DND-41 (cell line): ENCODE data around the gene NT5DC3.

Source experiments
- ATAC-seq: fragments of 200-7000 bp; cut with Tn5 transposase; 3 replicates; pipeline ENCODE4 v1.9.1; 2021; ENCODE audit warnings: low read depth; ENCODE audit not compliant: insufficient read depth
- DNase-seq: peaks from one replicate; pipeline ENCODE4 v3.0.0-alpha.2; 2020
- H2AFZ ChIP-seq: 2 replicates; pipeline ENCODE4 v1.6.0; 2012; ENCODE audit warnings: low read depth, low read length
- H3K27ac ChIP-seq: 2 replicates; pipeline ENCODE4 v1.5.1; 2012; ENCODE audit warnings: low read length, inconsistent platforms
- H3K27me3 ChIP-seq: fragments of 200-600 bp; sonication (generic); 2 replicates; pipeline ENCODE4 v1.6.0; 2012; ENCODE audit warnings: low read length, mild to moderate bottlenecking, inconsistent platforms; ENCODE audit not compliant: insufficient read depth, poor library complexity
- H3K36me3 ChIP-seq: 2 replicates; pipeline ENCODE4 v1.5.1; 2012; ENCODE audit warnings: low read length, inconsistent platforms; ENCODE audit not compliant: insufficient read depth
- H3K4me1 ChIP-seq: 2 replicates; pipeline ENCODE4 v1.5.1; 2012; ENCODE audit warnings: mild to moderate bottlenecking, low read length; ENCODE audit not compliant: insufficient read depth
- H3K4me2 ChIP-seq: 2 replicates; pipeline ENCODE4 v1.6.0; 2012; ENCODE audit warnings: mild to moderate bottlenecking, moderate library complexity, low read length, inconsistent platforms; ENCODE audit not compliant: insufficient read depth
- H3K4me3 ChIP-seq, 2 experiments: fragments of 200-600 bp in 1 of 2; shearing (Covaris generic) in 1 of 2; 2 replicates each; pipeline ENCODE4 v1.5.1; 2012 to 2016; ENCODE audit warnings: inconsistent platforms in 2 of 2, low read length in 2 of 2, mild to moderate bottlenecking in 2 of 2, low read depth in 1 of 2, moderate library complexity in 1 of 2
- H3K79me2 ChIP-seq: 2 replicates; pipeline ENCODE4 v1.6.0; 2012; ENCODE audit warnings: low read length, inconsistent platforms; ENCODE audit not compliant: insufficient read depth
- H3K9ac ChIP-seq: 2 replicates; pipeline ENCODE4 v1.6.0; 2012; ENCODE audit warnings: low read depth, mild to moderate bottlenecking, inconsistent platforms, low read length, moderate library complexity
- H3K9me3 ChIP-seq: 2 replicates; pipeline ENCODE4 v1.5.1; 2012; ENCODE audit warnings: low read length, moderate library complexity, mild to moderate bottlenecking, inconsistent platforms; ENCODE audit not compliant: insufficient read depth, severe bottlenecking
- H4K20me1 ChIP-seq: 2 replicates; pipeline ENCODE4 v1.6.0; 2012; ENCODE audit warnings: low read length; ENCODE audit not compliant: insufficient read depth
- EZH2 ChIP-seq: IDR thresholded peaks from 3 replicates; pipeline ENCODE4 v1.6.1; 2012; ENCODE audit warnings: borderline replicate concordance, low read depth, mild to moderate bottlenecking, moderate library complexity, low read length, inconsistent platforms; ENCODE audit not compliant: severe bottlenecking
- TF ChIP-seq, protein P1 (sequence below): IDR thresholded peaks from 2 replicates; pipeline ENCODE4 v1.5.1; 2012; ENCODE audit warnings: borderline replicate concordance, low read length, moderate library complexity, mild to moderate bottlenecking; ENCODE audit not compliant: poor library complexity, severe bottlenecking; ENCODE audit errors: extremely low read depth

Gene NT5DC3

GRCh38 chr12:103783744-103784664, 57.0 kb downstream of the NT5DC3 start:
- H3K9ac ChIP-seq, result no peak overlapping the region
- no peak for TF ChIP-seq EZH2
- TF ChIP-seq, protein P1, sequence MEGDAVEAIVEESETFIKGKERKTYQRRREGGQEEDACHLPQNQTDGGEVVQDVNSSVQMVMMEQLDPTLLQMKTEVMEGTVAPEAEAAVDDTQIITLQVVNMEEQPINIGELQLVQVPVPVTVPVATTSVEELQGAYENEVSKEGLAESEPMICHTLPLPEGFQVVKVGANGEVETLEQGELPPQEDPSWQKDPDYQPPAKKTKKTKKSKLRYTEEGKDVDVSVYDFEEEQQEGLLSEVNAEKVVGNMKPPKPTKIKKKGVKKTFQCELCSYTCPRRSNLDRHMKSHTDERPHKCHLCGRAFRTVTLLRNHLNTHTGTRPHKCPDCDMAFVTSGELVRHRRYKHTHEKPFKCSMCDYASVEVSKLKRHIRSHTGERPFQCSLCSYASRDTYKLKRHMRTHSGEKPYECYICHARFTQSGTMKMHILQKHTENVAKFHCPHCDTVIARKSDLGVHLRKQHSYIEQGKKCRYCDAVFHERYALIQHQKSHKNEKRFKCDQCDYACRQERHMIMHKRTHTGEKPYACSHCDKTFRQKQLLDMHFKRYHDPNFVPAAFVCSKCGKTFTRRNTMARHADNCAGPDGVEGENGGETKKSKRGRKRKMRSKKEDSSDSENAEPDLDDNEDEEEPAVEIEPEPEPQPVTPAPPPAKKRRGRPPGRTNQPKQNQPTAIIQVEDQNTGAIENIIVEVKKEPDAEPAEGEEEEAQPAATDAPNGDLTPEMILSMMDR, result no peak
- ATAC-seq, result no peak
- H3K27ac ChIP-seq, result no peak overlapping the region
- H3K4me2 ChIP-seq, result no peak overlapping the region
- H4K20me1 ChIP-seq, result no peaks in the 10 kb centered on the region
- H3K36me3 ChIP-seq, result no peaks in the 10 kb centered on the region
- H2AFZ ChIP-seq, result no peak overlapping the region
- H3K4me3 ChIP-seq, result no peak overlapping the region
- H3K79me2 ChIP-seq, result no peaks in the 10 kb centered on the region
- no peaks in the 10 kb centered on the region for H3K9me3 ChIP-seq
- peaks cover 8% of the 10 kb centered on the region for H3K27me3 ChIP-seq
- H3K4me1 ChIP-seq, result no peaks in the 10 kb centered on the region
- DNase-seq, result no peak

- Histone ChIP-seq H3K4me2 (no peak overlapping the region), H3K27ac (no peak overlapping the region), H3K9me3 (no peaks in the 10 kb centered on the region), H3K4me3 (no peak overlapping the region), H3K36me3 (no peaks in the 10 kb centered on the region), H3K27me3 (peaks cover 6% of the 10 kb centered on the region), H3K9ac (no peak overlapping the region), H2AFZ (no peak overlapping the region), H3K79me2 (no peaks in the 10 kb centered on the region), H4K20me1 (no peaks in the 10 kb centered on the region), H3K4me1 (no peaks in the 10 kb centered on the region)
- ATAC-seq (no peak), DNase-seq (no peak)
- TF ChIP-seq, protein P1, result no peak
- TF ChIP-seq EZH2, result no peak
These were observed 58.6 kb downstream of the NT5DC3 start for GRCh38 chr12:103782399-103782798.

GRCh38 chr12:103780992-103781391, 60.0 kb downstream of the NT5DC3 start:
- no peak for ATAC-seq
- no peak overlapping the region for H3K4me2 ChIP-seq
- H3K27ac ChIP-seq, result no peak overlapping the region
- no peak for DNase-seq
- H3K9ac ChIP-seq, result no peak overlapping the region
- H3K4me1 ChIP-seq, result no peaks in the 10 kb centered on the region
- no peaks in the 10 kb centered on the region for H3K79me2 ChIP-seq
- TF ChIP-seq EZH2, result no peak
- TF ChIP-seq, protein P1, result no peak
- H3K4me3 ChIP-seq, result no peak overlapping the region
- H4K20me1 ChIP-seq, result no peaks in the 10 kb centered on the region
- H2AFZ ChIP-seq, result no peak overlapping the region
- no peaks in the 10 kb centered on the region for H3K36me3 ChIP-seq
- H3K9me3 ChIP-seq, result no peaks in the 10 kb centered on the region
- peaks cover 3% of the 10 kb centered on the region for H3K27me3 ChIP-seq
